Kidney (tissue), 14 donors: ENCODE measurements around the gene MTCL1. TPM values are rescaled to one million over a fixed set of nuclear protein-coding genes. Genes with fewer than 3 reads are reported as not detected.

Experiments used
- DNase-seq, 5 donors: peaks; one replicate each; pipeline ENCODE4 v3.0.0-alpha.2; 2013 to 2020
- FAIRE-seq: peaks from 2 replicates; lab custom pipeline; 2012; peaks lifted over from hg19 to GRCh38; lab: Jason Lieb, UNC
- H3K27ac ChIP-seq, 2 donors: one replicate each; pipeline ENCODE4 v1.7.0; 2013; ENCODE audit warnings: low read depth in 2 of 2, low read length in 2 of 2, inconsistent platforms in 1 of 2
- H3K27me3 ChIP-seq: one replicate; pipeline ENCODE4 v1.7.1; 2013; ENCODE audit warnings: low read length, inconsistent platforms; ENCODE audit not compliant: control insufficient read depth, insufficient read depth
- H3K36me3 ChIP-seq, 3 donors: one replicate each; pipeline versions ENCODE4 v1.7.0 to v1.7.1; 2013; ENCODE audit warnings: low read length in 3 of 3, control low read depth in 1 of 3, inconsistent platforms in 1 of 3; ENCODE audit not compliant: insufficient read depth in 3 of 3, control insufficient read depth in 2 of 3
- H3K4me1 ChIP-seq, 3 donors: one replicate each; pipeline versions ENCODE4 v1.7.0 to v1.7.1; 2013; ENCODE audit warnings: low read length in 3 of 3, inconsistent platforms in 1 of 3, low read depth in 1 of 3; ENCODE audit not compliant: control insufficient read depth in 2 of 3, insufficient read depth in 2 of 3
- H3K4me3 ChIP-seq, 3 donors: one replicate each; pipeline versions ENCODE4 v1.7.0 to v1.8.1; 2013; ENCODE audit warnings: low read length in 3 of 3, control low read depth in 1 of 3, inconsistent platforms in 1 of 3
- H3K9ac ChIP-seq, 3 donors: one replicate each; pipeline versions ENCODE4 v1.7.0 to v1.7.1; 2013; ENCODE audit warnings: low read length in 3 of 3, control low read depth in 1 of 3, inconsistent platforms in 1 of 3
- H3K9me3 ChIP-seq, 3 donors: one replicate each; pipeline versions ENCODE4 v1.7.0 to v1.7.1; 2013; ENCODE audit warnings: low read length in 3 of 3, control low read depth in 1 of 3, inconsistent platforms in 1 of 3; ENCODE audit not compliant: control insufficient read depth in 2 of 3, insufficient read depth in 1 of 3
- CTCF ChIP-seq: IDR thresholded peaks from 3 replicates; pipeline ENCODE4 v1.5.1; 2012; ENCODE audit warnings: mild to moderate bottlenecking, moderate library complexity, borderline replicate concordance; ENCODE audit not compliant: insufficient read depth; ENCODE audit errors: extremely low read depth
- intact Hi-C: fragments of 100-400 bp; cut with DNase I; formaldehyde crosslinking; loops from one replicate; pipeline ENCODE4 v1.11.1; 2022
- polyA plus RNA-seq: library from polyadenylated mRNA; stranded (reverse); fragments of 350-450 nt; fragmentation: Illumina TruSeq; extraction: RNeasy Lipid Tissue Mini Kit (QIAGEN cat#74804); gene quantifications from one replicate; pipeline ENCODE4 v1.2.3, GENCODE V29; 2014; ENCODE audit warnings: low read depth, low replicate concordance; ENCODE audit not compliant: insufficient read depth
- total RNA-seq: library from RNA; stranded (reverse); fragmentation: NEBNext Ultra II Directional; extraction: Animal tissue kit (Norgen Biotek cat#: 25700); gene quantifications from one replicate; pipeline ENCODE4 v1.2.1, GENCODE V29; 2021
- donor health status: control.
- donor health status: control.
- donor health status: control.
- donor health status: control.
- donor health status: control.
- donor health status: DM: yes; HTN: yes; CAD: no.
- donor health status: Normal renal cell carcinoma (clear cell type).

MTCL1 gene
- total and polyA plus RNA-seq, 2 donors from 2014 or later, result 2.5 to 15.3 TPM

DNA sequence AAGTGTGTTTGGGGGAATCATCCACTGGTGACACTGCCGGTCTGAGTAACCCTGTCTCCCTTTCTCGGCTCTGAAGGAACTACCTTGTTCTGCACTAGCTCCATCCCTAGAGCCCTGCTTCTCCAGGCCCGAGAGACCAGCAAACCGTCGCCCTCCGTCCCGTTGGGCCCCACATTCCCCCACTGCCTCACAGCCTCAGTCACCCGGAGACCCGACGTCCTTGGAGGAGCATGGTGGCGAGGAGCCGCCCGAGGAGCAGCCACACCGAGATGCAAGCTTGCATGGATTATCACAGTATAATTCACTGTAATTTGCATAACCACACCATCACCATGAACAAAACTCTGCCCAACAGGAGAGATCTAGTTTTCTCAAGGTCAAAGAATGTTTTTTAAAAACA, 126.2 kb downstream of the MTCL1 start:
- H3K9ac ChIP-seq, result no peak overlapping the region
- no peaks in the 10 kb centered on the region for H3K27me3 ChIP-seq
- no peaks in the 10 kb centered on the region for H3K36me3 ChIP-seq
- TF ChIP-seq CTCF, result no peak
- H3K27ac ChIP-seq, result peak overlapping the region in 1 of 2 donors; percentile 40
- intact Hi-C loops, result no loop called here
- no peak overlapping the region for H3K4me3 ChIP-seq
- no peaks in the 10 kb centered on the region for H3K4me1 ChIP-seq
- no peak for DNase-seq
- no peaks in the 10 kb centered on the region for H3K9me3 ChIP-seq
- no peak for FAIRE-seq

- no peak for TF ChIP-seq CTCF
- Histone ChIP-seq H3K4me1 (no peaks in the 10 kb centered on the region), H3K36me3 (no peaks in the 10 kb centered on the region), H3K27ac (no peak overlapping the region), H3K9me3 (peaks cover 0 to 12% (median 0%) of the 10 kb centered on the region in 3 donors), H3K27me3 (no peaks in the 10 kb centered on the region), H3K4me3 (no peak overlapping the region), H3K9ac (no peak overlapping the region)
- DNase-seq (no peak), FAIRE-seq (no peak)
- intact Hi-C loops, result no loop called here
Observed at GRCh38 chr18:8833480-8833879, 128.1 kb downstream of the MTCL1 start.

GRCh38 chr18:8834881-8835280, 129.5 kb downstream of the MTCL1 start:
- Histone ChIP-seq H3K27ac (no peak overlapping the region), H3K9ac (no peak overlapping the region), H3K4me1 (no peaks in the 10 kb centered on the region), H3K27me3 (no peaks in the 10 kb centered on the region), H3K36me3 (no peaks in the 10 kb centered on the region), H3K4me3 (no peak overlapping the region), H3K9me3 (peaks cover 0 to 12% (median 0%) of the 10 kb centered on the region in 3 donors)
- DNase-seq, result no peak
- FAIRE-seq, result no peak
- intact Hi-C loops, result no loop called here
- no peak for TF ChIP-seq CTCF

DNA sequence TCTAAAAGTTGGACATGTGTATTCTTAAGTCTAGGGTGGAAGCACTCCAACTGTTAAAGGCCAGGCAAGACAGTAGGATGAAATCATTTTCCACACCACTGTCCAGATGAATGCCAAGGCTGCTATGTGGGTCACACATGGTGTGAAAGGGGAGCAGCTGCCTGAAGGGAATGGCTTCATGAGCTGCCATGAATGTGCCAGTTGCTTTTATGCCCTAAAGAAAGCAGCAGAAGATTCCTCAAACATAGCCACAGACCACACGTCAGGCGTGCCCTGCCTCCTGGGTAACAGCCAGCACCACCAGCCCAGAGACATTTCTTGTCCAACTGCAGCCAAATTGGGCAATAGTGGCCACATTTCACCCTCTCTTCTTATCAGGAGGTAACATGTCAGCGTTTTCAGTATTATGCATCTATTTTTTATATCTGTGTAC, 130.2 kb downstream of the MTCL1 start:
- no peak for TF ChIP-seq CTCF
- intact Hi-C loops, result no loop called here
- H3K9ac ChIP-seq, result no peak overlapping the region

More for the DNA sequence above, 130.2 kb downstream of the MTCL1 start:
- FAIRE-seq (no peak), DNase-seq (no peak)
- H3K27me3 ChIP-seq, result no peaks in the 10 kb centered on the region
- H3K36me3 ChIP-seq, result no peaks in the 10 kb centered on the region
- H3K4me1 ChIP-seq, result no peaks in the 10 kb centered on the region
- H3K4me3 ChIP-seq, result no peak overlapping the region
- no peak overlapping the region for H3K27ac ChIP-seq
- peaks cover 0 to 12% (median 0%) of the 10 kb centered on the region in 3 donors for H3K9me3 ChIP-seq
